NCI-H128 (cell line): Measurements from ENCODE around the gene SRCAP.

Experiments used
- DNase-seq: peaks from one replicate; lab custom pipeline; 2025; ENCODE audit not compliant: unreplicated experiment; lab: John Stamatoyannopoulos, UW

SRCAP gene

GRCh38 chr16:30698816-30699614, at the start of gene SRCAP:
SRCAP (plus strand) TSS chr16:30699171; CDS start chr16:30700825, 1,654 bp downstream.
- DNase-seq = peak; percentile 2

DNA sequence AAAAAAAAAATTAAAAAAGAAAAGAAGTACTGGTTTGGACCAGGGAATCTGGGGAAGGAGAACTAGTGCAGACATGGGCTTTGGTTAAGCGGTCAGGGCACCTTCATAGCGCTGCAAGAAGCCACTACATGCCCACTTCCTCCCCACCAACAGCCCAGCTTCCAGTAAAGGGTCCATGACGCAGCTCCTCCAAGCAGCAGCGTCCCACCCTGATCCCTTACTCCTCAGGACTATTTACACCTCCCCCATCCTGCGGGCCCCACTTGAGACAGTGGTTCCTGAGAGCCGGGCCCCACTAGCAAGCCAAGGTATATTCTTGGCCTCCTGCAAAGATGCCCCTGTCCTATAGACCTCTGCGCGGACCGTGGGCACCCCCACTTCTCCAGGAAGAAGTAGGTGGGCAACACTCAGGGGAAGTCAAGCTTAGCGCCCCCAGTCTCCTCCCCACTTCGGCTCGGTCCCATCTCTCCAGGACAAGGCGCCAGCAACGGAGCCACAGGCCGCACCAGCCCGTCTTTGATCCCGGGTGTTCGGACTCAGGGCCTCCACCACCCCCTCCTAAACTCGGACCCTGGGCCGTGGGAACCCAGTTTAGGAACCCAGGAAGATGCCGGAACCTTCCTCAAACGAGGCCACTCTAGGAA, 49.1 kb upstream of the SRCAP start:
- no peak for DNase-seq

GRCh38 chr16:30650369-30651123, 48.4 kb upstream of the SRCAP start, which contains the start of gene PRR14:
PRR14 (plus strand) TSS chr16:30650960; CDS start chr16:30651646, 686 bp downstream.
- DNase-seq = peak; percentile 96

DNA sequence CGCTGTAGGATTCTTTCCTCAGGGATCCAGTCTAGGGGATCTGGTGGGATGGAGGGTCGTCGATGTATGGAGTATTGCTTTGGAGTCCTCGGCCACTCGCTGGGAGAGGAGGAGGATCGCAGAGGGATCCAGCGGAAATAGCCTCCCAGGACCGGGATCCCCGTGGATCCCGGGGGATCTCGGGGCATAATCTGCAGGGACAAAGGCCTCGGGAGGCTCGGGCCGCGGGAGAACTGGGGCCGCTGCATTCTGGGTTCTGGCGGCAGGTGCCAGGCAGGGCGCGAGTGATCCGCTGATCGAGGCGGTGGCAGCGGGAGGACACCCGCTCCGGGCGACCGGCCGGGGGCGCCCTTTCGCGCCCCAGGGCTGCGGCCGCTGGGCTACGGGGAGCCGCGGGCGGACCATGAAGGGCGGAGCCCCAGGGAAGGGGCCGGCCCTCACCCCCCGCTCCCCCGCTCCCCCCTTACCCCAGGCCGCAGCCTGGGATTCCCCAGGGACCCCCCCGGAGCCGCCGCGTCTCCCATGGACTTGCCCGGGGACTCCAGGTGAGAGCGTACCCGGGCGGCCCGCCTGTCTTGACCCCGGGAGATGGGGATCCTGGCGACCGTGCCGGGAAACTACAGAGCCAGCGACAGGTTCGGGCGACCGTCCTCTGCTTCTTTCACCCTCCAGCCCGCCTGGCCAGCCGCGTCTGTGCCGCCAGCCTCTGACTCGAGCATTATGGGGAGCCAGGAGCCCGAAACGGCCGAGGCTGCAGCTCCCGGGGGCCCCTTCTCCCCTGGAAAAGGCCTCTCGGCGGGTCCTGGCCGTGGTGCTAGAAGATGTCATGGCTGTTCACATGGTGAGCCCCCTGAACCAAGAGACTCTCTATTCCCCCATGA, 47.6 kb upstream of the SRCAP start:
- no peak for DNase-seq

DNA sequence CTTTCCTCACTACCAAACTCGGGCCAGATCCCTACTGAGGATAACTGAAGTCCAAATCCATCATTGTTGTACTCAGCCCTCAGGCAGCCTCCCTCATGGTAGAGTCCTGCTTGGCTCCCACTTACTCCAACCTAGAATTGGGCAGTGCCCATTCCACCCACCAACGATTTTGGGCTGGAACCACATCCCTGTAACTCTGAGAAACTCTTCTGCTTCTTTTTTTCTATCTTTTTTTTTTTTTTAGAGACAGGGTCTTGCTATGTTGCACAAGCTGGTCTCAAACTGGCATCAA, 47.0 kb upstream of the SRCAP start:
- no peak for DNase-seq

GRCh38 chr16:30652718-30653117, 46.3 kb upstream of the SRCAP start:
- no peak for DNase-seq

DNA sequence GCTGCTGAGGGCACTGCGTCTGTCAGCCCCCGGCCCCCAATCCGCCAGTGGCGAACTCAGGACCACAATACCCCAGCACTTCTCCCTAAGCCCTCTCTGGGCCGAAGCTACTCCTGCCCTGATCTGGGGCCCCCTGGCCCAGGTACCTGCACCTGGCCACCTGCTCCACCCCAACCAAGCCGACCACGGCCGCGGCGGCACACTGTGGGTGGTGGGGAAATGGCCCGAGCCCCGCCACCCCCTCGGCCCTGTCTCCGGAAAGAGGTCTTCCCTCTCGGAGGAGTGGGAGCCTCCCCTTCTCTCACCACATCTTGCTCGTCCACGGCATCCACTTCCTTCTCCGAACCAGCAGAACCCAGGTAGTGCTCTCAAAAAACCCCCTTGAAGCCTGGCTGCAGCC, 44.1 kb upstream of the SRCAP start:
- DNase-seq = no peak

- DNase-seq = no peak
Measured at GRCh38 chr16:30655815-30656347, 43.1 kb upstream of the SRCAP start.

DNA sequence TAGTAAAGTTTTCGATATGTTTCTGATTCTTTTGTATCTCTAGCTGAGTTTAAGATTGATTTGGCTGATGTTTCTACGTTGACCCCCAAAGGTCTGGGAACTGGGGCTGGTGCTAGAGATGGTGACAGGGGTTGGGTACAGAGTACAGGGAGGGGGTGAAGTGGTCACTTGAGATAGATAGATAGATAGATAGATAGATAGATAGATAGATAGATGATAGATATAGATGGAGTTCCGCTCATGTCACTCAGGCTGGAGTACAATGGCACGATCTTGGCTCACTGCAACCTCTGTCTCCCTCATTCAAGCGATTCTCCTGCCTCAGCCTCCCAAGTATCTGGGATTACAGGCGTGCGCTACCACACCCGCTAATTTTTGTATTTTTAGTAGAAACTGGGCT, 42.6 kb upstream of the SRCAP start:
- no peak for DNase-seq

DNA sequence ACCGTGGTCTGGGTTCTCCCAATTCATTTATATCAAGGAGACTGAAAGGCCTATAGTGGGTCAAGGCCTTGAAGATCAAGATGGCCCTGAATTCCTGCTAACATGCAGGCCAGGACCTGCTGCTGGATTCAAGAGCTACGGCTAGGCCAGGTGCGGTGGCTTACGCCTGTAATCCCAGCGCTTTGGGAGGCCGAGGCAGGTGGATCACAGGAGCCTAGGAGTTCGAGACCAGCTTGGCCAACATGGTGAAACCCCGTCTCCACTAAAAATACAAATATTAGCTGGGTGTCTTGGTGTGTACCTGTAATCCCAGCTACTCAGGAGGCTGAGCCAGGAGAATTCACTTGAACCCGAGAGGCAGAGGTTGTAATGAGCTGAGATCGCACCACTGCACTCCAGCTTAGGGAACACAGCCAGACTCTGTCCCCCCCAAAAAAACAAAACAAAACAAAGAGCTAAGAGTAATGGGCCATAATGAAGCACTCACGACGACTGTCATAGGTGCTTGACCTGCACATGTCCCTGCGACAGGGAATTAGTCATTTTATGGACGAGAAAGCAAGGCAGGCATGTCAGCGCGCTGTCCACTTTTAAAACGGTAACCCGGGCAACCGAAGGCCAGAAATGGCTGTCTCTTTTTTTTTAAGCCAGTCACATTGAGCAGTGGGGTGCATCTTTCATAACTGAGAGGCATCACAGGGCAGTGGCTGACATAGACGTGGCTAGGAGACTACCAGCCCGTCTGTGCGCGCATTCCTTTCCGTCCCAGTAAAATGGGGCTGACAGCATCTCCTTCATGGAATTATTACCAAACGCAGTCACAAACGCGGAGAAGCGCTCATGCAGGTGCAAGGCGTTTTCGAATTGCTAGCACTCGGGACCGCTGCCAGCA, 41.8 kb upstream of the SRCAP start:
- DNase-seq = no peak

DNA sequence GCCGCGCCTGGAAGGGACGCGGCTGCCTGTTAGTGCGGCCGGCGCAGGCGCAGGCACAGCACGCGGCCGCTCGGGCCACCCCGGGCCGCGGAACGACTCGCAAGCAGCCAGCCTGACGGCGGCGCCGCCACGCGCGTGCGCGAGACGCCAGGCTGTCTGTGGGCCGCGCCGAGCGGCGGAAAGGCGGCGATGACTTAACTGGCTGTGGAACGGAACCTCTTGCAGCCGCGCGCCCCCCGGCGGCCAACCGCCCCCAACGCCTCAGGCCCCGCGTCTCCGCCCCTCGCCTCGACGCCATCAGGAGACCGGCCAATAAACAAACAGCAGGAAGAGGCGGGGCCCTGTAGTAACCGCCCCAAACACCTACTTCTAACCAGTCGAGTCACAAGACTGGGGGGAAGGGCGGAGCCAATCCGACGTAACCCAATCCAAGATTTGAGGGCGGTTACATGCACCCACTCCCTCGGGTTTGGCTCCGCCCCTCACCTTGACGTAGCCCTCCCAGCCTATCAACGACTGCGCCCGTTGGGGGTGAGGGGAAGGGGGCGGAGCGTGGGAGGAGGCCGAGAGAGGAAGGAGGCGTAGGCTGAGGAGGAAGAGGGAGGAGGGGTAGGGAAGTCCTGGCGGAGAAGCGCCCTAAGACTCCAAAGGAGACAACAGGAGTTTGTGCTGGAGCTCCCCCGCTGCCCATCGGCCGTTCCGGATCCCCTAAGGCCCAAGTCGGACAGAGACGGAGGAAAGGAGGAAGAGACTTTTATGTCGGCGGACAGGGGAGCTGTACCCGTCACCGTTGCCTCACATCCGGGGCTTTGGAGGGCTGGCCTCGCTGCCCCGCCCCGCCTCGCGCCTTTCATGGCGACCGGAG, 40.9 kb upstream of the SRCAP start, which contains the start of gene FBRS:
TSS of gene FBRS (plus strand) at position 566 of the 865 bp plus-strand sequence. CDS start 1,088 bp downstream, outside the sequence.
- DNase-seq = peak; percentile 98

GRCh38 chr16:30658731-30659506, 40.1 kb upstream of the SRCAP start:
- peak; percentile 78 for DNase-seq

DNA sequence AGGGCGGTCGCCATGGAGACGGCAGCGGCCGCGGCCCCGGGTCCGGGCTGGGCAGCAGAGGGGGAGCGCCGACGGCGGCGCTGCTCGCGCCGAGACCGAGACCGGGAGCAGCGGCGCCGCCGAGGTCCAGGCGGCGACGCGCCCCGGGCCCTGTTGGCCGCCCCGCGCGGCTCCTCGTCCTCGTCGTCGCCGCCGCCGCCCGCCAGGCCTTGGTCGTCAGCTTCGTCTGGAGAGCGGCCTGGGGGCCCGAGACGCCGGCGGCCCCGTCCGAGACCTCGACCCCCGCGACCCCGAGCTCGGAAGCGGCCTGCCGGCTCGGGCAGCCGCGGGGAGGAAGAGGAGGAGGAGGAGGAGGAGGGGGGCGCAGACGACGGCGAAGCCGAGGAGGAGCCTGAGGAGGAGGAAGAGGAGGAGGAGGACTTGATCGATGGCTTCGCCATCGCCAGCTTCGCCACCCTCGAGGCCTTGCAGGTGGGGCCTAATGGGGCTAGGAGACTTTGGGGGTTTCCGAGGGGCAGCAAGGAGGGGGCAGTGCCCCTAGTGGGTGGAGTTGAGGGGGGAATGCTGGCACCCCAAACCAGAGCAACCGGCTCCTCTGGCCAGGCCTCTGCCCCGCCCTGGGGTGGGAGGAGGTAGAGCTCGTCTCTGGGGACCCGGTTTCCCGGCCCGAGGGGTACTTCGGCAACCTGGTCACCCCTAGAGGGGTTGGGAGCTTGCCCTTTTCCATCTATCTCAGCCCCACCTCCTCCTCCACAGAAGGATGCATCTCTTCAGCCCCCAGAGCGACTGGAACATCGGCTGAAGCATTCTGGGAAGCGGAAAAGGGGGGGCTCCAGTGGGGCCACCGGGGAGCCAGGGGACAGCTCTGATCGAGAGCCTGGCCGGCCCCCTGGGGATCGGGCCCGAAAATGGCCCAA, 39.2 kb upstream of the SRCAP start:
- no peak for DNase-seq

DNA sequence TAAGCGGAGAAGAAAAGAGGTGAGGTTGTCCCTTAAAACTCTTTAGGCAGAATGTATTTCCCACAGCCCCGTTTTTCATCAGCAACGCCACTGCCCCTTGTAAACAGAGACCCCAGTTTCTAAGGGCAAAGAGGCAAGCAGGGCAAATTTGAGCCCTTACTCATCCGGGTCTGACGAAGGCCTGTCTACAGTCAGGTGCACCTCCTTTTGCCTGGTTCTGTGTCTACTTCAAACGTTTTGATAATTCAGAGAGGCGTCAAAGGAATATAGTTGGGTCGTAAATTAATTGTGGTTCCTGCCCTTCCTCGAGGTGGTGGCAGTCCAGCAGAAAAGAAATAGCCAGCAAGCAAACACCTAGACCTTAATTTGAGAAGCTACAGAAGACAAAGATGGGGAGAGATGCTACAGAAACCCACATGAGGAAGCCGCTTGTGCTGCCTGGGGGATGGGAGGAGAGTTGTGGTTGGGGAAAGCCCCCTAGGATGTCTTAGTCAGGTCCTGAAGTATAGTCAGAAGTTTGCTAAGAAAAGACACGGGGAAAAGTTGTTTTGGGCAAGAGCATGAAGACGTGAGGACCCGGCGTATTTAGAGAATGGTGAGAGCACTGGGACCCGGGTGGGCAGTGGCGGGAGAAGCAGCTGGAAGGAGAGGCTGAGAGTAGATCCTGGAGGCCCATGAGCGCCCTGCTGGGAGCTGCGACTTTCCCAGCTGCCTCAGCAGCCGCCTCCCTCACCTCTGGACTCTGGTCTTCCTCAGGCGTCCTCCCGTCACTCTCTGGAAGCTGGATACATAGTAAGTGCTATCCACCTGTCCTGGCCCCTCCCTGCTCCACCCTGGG, 38.3 kb upstream of the SRCAP start:
- DNase-seq = no peak

DNA sequence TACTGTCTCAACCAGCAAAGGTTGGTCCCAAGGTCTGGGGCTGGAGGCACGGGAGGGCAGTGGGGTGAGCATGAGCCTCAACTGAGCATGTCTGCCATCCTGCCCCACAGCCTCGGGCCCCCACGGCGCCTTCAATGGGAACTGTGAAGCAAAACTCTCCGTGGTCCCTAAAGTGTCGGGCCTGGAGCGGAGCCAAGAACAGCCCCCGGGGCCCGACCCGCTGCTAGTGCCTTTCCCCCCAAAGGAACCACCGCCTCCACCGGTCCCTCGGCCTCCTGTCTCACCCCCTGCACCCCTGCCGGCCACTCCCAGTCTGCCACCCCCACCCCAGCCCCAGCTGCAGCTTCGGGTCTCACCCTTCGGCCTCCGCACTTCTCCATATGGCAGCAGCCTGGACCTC, 36.5 kb upstream of the SRCAP start:
- DNase-seq = no peak

DNA sequence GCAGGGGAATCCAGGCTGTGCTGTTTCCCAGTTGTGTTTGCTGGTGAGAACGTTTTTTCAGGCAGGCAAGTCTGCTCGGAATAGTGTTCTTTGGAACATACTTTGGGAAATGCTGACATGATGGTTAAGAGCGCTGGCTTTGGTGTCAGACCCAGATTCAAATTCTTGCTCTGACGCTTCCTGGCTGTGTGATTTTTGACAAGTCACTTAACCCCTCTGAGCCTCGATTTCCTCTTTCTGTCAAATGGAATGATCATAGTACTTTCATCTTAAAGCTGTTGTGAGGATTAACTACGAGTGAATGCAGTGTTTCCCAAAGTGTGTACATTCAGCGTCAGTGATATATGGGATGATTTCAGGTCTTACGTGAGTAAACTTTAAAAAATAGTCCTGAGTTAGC, 35.9 kb upstream of the SRCAP start:
- DNase-seq = no peak
